Posterior cingulate gyrus (tissue), 11 donors: ENCODE results near the gene CBFA2T3.
"Not testable (repeated sequence)": the region's sequence is repeated elsewhere in the genome, so short reads cannot be mapped to it uniquely, and the experiment has no call there.

Experiments used
- DNase-seq, 10 donors: peaks; one replicate each; pipeline versions ENCODE4 v3.0.0 to v3.0.0-alpha.2; 2020 to 2021; ENCODE audit warnings: mixed read lengths in 3 of 10
- intact Hi-C: fragments of 100-400 bp; cut with DNase I; formaldehyde crosslinking; loops from one replicate; pipeline ENCODE4 v1.15.1; 2023

The CBFA2T3 gene

GRCh38 chr16:88899901-88900661 lies 76.9 kb downstream of the CBFA2T3 start:
- intact Hi-C loops: no loop called here
- DNase-seq: no peak

- intact Hi-C loops: no loop called here
- no peak for DNase-seq
Measured at GRCh38 chr16:88897696-88898425, 79.1 kb downstream of the CBFA2T3 start.

- DNase-seq: no peak
- intact Hi-C loops: no loop called here
Measured at GRCh38 chr16:88896238-88897070, 80.6 kb downstream of the CBFA2T3 start.

GRCh38 chr16:88895335-88895734 lies 81.7 kb downstream of the CBFA2T3 start:
- no peak for DNase-seq
- intact Hi-C loops: no loop called here

GRCh38 chr16:88894681-88895300 lies 82.2 kb downstream of the CBFA2T3 start:
- intact Hi-C loops: no loop called here
- DNase-seq: no peak

GRCh38 chr16:88894266-88894665 lies 82.7 kb downstream of the CBFA2T3 start:
- DNase-seq, intact Hi-C loops: not testable (repeated sequence)

- intact Hi-C loops: no loop called here
- no peak for DNase-seq
Measured at GRCh38 chr16:88893127-88893968, 83.7 kb downstream of the CBFA2T3 start.

- intact Hi-C loops: no loop called here
- no peak for DNase-seq
Measured at GRCh38 chr16:88892065-88892464, 84.9 kb downstream of the CBFA2T3 start.

- intact Hi-C loops: no loop called here
- DNase-seq: no peak
Measured at GRCh38 chr16:88891083-88891482, 85.9 kb downstream of the CBFA2T3 start.

GRCh38 chr16:88889702-88890352 lies 87.2 kb downstream of the CBFA2T3 start:
- intact Hi-C loops: not testable (repeated sequence)

GRCh38 chr16:88888461-88889387 lies 88.3 kb downstream of the CBFA2T3 start:
- DNase-seq: no peak
- intact Hi-C loops: no loop called here

More at GRCh38 chr16:88889702-88890352, 87.2 kb downstream of the CBFA2T3 start:
- not testable (repeated sequence) for DNase-seq

- DNase-seq: no peak
- intact Hi-C loops: no loop called here
Measured at GRCh38 chr16:88888057-88888456, 89.0 kb downstream of the CBFA2T3 start.

GRCh38 chr16:88886845-88887521 lies 90.0 kb downstream of the CBFA2T3 start:
- intact Hi-C loops: no loop called here
- DNase-seq: no peak

- intact Hi-C loops: no loop called here
Measured at GRCh38 chr16:88886420-88886844, 90.6 kb downstream of the CBFA2T3 start.

GRCh38 chr16:88885693-88886280 lies 91.2 kb downstream of the CBFA2T3 start:
- intact Hi-C loops: no loop called here
- DNase-seq: no peak

More at GRCh38 chr16:88886420-88886844, 90.6 kb downstream of the CBFA2T3 start:
- DNase-seq: no peak

- intact Hi-C loops: no loop called here
- no peak for DNase-seq
Measured at GRCh38 chr16:88884569-88885271, 92.3 kb downstream of the CBFA2T3 start.
